NK-92 (cell line): ENCODE measurements around the gene MKNK2.
"Not testable (repeated sequence)": the region's sequence is repeated elsewhere in the genome, so short reads cannot be mapped to it uniquely, and the experiment has no call there.

Experiments
- DNase-seq: peaks from one replicate; lab custom pipeline; 2025; ENCODE audit not compliant: unreplicated experiment; lab: John Stamatoyannopoulos, UW

MKNK2 gene

DNA sequence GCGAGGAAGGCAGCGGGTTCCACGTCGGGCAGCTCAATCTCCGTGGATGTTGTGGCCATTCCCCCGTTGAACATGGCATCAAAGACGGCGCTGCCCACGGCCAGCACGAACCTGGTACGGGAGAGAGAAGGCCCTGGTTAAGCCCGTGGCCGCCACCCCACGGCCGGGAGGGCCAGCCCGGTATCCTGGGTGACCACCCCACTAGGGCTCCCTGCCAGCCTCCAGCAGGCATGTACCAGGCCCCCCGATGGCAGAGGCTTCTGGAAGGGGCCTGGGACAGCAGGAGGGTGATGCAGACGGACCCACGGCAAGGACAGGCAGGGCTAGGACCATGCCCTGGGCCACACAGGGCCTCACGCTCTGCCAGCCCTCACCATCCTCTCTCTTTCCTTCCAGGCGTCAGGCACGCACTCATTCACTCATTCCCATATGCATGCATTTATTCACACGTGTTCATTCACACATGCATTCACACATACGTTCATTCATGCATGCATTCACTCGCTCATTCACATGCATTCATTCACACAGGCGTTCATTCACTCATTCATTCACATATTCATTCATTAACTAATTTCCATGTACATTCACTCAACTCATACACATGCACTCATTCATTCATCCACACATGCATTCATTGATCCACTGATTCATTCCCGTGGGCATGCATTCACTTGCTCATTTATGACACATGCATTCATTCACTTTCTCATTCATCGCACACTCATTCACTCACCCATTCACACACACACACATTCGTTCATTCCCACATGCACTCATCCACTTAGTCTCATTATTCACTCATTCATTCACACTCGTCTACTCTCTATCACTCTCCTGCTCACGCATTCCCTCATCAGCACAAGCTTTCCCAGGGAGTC, 53.5 kb downstream of the MKNK2 start:
- no peak for DNase-seq

DNA sequence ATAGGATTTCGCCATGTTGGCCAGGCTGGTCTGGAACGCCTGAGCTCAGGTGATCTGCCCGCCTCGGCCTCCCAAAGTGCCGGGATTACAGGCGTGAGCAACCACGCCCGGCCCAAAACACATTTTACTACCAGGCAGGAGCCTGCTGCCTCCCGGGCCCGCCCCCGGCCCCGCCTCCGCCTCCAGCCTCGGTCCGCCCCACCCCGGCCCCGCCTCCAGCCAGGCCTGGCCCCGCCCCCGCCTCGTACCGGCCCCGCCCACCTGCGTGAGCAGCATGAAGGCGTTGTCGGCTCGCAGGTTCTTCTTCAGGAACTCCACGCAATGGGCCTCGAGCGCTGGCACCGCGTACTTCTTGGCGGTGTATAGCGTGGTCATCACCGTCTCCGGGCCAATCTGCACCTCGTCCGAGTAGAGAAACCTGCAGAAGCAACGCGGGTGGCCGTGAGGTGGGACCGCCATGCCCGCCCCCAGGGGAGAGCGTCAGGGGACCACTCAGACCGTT, 58.2 kb downstream of the MKNK2 start:
- DNase-seq, result no peak

DNA sequence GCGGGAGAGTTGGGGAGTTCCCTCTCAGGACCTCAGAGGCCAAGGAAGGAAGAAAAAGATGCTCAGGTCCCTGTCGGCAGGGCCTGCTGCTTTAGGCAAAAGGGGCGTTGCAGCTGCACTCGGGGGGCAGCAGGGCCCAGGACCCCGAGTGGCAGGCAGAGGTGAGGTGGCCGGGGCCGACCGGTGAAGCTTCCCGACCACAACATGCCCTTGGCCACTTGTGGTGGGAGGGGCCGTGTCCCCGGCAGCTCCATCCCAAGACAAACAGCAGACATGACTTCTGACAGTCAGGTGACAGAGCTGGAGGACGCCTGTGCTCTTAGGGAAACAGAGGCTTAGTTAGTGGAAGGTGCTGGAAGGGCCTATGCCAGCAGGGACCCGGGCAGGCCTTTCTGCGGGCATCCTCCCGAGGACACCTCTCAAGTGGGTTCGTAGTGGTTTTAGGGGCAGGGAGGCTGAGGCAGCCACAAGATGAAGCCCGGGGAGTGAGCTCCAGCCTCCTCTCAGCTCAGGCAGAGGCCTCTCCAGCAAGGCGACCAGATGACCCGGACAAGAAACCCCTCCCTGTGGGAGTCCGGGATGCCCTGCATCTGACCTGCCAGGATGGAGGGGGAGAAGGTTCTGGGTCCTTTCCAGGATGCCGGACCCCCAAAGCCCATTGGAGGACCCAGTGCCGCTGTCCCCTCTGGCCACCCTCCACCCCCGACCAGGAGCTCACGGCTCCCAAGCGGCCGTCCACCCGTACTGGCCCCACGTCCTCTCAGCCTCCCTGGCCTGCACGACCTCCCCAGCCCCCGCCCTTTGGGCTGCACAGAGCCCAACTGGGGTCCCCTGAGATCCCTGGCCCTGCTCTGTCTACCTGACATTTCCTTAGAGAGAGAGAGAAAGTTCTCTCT, 59.8 kb downstream of the MKNK2 start:
- DNase-seq, result no peak

- no peak for DNase-seq
Measured at GRCh38 chr19:1990230-1991017, 60.6 kb downstream of the MKNK2 start.

GRCh38 chr19:1989513-1990229, 61.4 kb downstream of the MKNK2 start:
- no peak for DNase-seq

- not testable (repeated sequence) for DNase-seq
Measured at GRCh38 chr19:1988464-1988863, 62.6 kb downstream of the MKNK2 start.
